ENCODE data around the gene ATP5PO.
"Not testable (repeated sequence)": the region's sequence is repeated elsewhere in the genome, so short reads cannot be mapped to it uniquely, and the experiment has no call there.

The ATP5PO gene

GRCh38 chr21:33865996-33866575 is 49.5 kb downstream of the ATP5PO start:
- DNase-seq: no peak

DNA sequence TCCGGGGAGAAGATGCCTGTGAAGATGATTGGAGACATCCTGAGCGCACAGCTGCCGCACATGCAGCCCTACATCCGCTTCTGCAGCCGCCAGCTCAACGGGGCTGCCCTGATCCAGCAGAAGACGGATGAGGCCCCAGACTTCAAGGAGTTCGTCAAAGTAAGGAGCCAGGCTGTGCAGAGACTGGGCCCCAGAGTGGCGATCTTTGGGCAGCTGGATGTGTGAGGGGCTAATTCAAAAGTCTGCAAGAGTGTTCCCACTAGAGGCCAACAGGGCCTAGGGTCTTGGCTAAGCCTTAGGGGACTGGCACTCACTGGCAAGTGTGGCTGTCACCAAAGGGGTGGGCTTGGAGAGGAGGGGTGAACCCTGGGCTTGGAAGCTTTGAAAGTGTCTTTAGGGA is 50.4 kb downstream of the ATP5PO start:
- DNase-seq: no peak

DNA sequence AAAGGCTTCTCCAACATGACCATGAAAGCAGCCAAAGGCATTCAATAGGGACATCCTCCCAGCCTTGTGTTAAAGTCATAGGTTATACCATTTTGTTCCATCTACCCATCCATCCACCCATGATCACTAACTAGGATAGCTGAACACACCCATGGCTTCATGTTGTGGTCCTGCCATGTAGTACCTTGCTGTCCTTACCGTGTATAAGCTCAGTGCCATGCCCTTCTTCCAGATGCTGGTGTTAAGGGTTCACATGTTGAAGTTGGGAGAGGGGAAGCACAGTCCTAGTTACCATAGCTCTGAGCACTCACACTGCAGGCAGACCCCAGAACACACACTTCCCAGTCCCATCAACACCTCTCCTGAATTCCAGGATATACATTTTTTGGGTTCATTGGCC is 51.5 kb downstream of the ATP5PO start:
- DNase-seq: no peak

DNA sequence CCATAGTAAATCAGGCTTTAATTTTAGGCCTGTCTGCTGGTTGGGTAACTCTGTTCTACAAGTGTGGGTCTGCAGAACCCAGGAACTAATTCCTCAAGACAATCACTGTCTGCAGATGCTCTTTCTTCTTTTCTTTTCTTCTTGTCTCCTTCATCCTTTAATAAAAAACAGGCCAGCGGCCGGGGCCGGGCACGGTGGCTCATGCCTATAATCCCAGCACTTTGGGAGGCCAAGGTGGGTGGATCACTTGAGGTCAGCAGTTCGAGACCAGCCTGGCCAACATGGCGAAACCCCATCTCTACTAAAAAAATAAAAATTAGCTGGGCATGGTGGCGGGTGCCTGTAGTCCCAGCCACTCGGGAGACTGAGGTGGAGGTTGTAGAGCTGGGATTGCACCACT is 52.4 kb downstream of the ATP5PO start:
- DNase-seq: not testable (repeated sequence)

GRCh38 chr21:33861125-33861524 is 54.5 kb downstream of the ATP5PO start:
- DNase-seq: no peak

DNA sequence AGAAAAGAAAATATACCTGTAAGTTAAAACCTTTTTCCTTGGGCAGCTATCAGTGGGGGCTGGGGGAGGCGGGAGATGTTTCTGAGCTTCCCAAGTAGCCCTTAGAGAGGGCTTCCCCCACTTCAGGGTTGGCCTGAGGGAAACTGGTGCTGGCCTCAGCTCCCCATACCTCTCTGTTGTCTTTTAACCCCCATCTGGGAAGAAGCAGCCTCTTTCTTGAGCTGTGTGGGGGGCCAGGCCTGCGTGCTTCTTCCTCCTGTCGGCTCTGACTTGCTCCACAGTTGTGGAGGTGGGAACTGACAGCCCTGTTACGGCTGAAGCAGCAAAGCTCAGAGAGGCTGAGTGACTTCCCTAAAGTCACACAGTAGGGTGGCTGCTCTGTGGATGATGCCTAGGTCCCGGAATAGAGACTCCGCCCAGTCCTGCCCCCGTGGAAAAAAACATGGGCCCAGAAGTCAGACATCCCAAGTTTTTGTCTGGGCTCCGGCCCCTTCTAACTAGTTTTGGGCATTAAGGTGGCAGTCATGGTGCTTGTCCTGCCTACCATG is 55.2 kb downstream of the ATP5PO start:
- DNase-seq: no peak

- DNase-seq: no peak
These were observed 56.1 kb downstream of the ATP5PO start for GRCh38 chr21:33859373-33860102.

DNA sequence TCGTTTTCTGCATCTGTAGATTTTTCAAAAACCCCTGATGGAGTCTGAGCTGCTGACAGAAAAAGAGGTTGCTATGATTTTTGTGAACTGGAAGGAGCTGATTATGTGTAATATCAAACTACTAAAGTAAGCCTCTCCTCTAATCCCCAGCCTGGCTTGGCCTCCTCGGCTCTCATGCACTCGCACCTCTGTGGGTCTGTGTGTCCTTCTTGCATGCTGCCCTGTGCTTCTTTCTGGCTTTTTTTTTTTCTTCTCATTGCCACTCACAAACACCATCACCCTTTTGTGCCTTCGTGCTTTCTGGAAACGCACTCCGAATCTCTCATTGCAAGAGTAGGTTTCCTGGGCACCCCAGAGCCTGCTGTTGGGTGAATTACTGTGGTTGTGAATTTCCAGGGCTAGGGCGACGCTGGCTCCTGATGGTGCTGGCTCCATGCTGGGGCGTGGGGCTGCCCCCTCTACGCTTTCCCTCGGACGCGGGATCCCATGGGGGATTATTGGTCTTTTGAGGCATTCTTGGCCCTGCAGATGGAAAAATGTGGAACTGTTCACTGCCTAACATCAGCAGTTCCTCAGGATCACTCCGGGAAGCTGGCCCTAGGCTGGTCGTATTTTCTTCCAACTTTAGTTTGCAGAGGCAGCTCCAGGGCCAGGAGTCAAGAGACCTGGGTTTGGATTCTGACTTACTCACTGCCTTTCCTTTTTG is 56.8 kb downstream of the ATP5PO start:
- no peak for DNase-seq

DNA sequence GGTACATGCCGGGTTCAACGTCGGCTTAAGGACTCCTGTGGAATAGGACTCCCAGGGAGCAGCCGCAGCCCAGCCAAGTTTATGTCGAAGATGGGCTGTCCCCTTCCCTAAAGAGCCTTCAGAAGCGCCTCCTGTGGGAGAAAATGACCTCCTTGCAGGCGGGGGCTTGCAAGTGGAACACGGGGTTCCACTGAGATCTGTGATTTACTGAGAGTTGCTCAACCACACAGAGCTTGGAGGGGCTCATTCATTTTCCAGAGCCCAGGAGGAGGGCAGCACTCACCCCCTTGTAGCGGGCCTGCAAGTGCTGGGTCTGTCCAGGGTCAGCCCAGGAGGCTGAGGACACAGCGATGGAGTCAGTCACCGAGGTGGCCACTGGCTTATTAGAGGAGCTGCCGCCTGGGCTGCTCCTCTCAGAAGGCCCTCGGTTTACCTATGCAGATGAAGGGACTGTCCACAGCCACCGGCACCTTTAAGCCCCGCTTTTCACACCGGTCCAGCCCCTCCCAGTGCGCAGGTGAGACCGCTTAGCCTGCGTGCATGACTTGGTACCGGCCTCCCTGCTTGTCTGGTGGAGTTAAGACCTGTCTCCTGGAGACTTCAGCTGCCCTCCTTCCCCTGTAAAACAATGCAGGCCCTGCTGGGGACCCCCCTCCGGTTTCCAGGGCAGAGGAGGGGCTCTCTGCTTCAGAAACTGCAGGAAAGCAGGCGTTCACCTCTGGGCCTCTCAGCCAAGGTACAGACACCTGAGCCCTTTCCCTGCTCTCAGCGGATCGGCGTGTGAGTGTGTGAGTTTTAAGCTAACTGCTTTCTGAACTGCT is 57.5 kb downstream of the ATP5PO start:
- no peak for DNase-seq

DNA sequence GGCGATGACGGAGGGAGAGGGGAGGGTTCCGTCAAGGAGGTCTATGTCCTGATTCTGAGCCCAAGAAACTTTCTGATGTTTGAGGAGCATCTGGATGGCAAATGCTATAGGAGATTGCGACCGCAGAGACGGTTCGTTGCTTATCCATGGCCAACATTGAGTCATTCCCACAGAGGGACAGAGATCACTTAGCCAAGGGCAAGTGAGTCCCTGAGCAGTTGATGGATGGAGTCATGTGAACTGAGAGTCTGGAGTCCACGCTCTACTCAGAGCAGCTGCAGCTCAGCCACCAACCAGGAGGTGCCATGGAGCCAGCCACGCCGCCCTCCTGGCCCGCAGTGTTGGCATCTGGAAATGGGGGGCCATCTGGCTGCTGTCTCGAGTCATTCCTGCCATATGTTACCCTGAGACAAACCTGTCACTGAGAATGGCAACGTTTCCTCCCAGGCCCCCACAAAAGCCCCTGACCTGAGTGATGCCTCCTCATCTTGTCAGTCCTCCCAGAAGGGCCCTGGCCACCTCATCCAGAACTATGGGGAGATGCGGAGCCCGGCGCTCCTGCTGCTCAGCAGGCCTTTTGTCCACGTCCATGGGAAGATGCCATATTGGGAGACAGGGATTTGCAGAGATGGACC is 58.6 kb downstream of the ATP5PO start:
- DNase-seq: no peak

DNA sequence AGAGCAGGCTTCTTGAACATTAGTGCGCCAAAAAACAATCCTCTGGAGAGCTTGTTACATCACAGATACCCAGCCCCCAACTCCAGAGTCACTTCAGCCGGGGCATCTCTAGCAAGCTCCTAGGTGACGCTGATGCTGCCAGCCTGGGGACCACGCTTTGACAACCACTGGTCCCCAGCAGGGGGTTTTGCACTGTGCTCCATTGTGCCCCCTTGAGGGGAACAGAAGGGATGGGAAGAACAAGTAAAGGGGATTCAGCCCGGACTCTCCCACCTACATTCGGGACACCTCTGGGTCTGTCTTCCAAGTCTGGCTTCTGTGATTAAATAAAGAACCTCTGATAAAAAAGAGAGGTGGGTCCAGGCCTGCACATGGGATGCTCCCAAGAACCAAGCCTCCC is 60.4 kb downstream of the ATP5PO start:
- DNase-seq: no peak

GRCh38 chr21:33854604-33855003 is 61.0 kb downstream of the ATP5PO start:
- no peak for DNase-seq
